HT1080 (cell line): ENCODE measurements around the gene PLXDC2. TPM values are rescaled to one million over a fixed set of nuclear protein-coding genes. Genes with fewer than 3 reads are reported as not detected.
A peak's percentile ranks its signal among the peaks of the same experiment; 100 is the strongest.

Experiments used
- DNase-seq: peaks from one replicate; pipeline ENCODE4 v3.0.0-alpha.2; 2015; ENCODE audit warnings: low read depth
- small RNA-seq: library from RNA; depleted of rRNA; stranded (forward); fragments of <200 nt; gene quantifications from one replicate; pipeline ENCODE3, GENCODE V24; 2014
- total RNA-seq: library from RNA; depleted of rRNA; stranded (reverse); fragments of >200 nt; shearing (Covaris generic); gene quantifications from 2 replicates; pipeline ENCODE4 v1.2.3, GENCODE V29; 2014

The PLXDC2 gene
- total RNA-seq, 1 experiment from 2014 or later: 0.48 TPM

DNA sequence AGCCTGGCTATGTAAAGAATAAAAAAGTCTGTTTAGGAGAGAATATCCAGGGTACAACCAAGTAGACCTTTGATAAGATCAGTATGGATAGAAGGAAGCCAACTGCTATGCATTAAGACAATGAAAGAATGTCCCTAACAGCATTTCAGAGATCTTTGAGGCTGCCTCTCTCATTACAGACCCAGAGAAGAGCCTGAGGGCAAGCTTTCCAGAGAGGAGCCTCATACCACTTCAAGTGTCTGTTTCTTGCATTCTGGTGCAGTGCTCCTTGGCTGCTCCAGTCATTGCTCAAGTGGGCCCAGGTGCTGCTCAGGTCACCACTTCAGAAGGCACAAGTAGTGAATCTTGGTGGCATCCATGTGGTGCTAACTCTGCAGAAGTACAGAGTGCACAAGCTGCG, 514.0 kb downstream of the PLXDC2 start:
- no peak for DNase-seq

DNA sequence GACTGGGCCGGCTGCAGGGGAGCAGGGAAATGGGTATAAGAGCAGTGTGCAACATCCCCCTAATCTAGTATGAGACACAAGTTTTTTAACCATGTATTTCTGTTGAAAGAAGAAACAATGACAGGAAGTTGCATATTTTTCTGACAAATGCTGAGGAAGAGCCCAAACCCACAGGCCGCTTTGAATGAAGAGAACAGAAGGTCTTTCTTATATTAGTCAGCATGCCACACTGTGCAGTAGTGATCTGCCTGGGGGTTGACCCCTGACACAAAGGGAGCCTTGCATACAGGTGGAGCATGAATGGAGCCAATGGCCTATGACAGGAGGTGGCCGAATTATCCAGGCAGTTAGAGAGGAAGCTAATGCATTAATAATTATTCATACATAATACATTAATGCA, 518.3 kb downstream of the PLXDC2 start:
- peak; percentile 1 for DNase-seq

Small RNA genes within 50 kb of the gene (small RNA-seq; reads per million reads assigned to genes)
- gene RNU6-1212P: not detected
